ENCODE measurements around the gene ZHX3. TPM values are rescaled to one million over a fixed set of nuclear protein-coding genes. Genes with fewer than 3 reads are reported as not detected.

Gene ZHX3
- total RNA-seq, 3 donors from 2014 or later (not counting 1 experiment from before 2014, with no cell fraction given), result 9.0 to 11.8 (median 10.3) TPM

- H3K4me3 Mint-ChIP-seq, result no peak overlapping the region
- peaks cover 34 to 41% of the 10 kb centered on the region in 2 donors for H3K27me3 Mint-ChIP-seq (ENCODE audit: low read depth in 2 of 2)
- Histone ChIP-seq H3K9me3 (ENCODE audit: control insufficient read depth, insufficient read depth, low read length) (peaks cover under 1% of the 10 kb centered on the region), H3K27me3 (ENCODE audit: control insufficient read depth, insufficient read depth, low read length) (peaks cover 5% of the 10 kb centered on the region), H3K4me1 (ENCODE audit: control insufficient read depth, insufficient read depth, low read length) (no peaks in the 10 kb centered on the region), H3K27ac (ENCODE audit: low read length) (no peak overlapping the region), H3K36me3 (ENCODE audit: control insufficient read depth, insufficient read depth, low read length) (no peaks in the 10 kb centered on the region), H3K4me3 (ENCODE audit: low read length) (no peak overlapping the region)
- no peaks in the 10 kb centered on the region for H3K36me3 Mint-ChIP-seq
- no peaks in the 10 kb centered on the region for H3K9me3 Mint-ChIP-seq
- no peak for DNase-seq
- WGBS (ENCODE audit: insufficient coverage), result 6% methylated on average over 76 of the region's 76 CpGs
- peaks cover 0 to 5% of the 10 kb centered on the region in 2 donors for H3K4me1 Mint-ChIP-seq
- no peak overlapping the region for H3K27ac Mint-ChIP-seq
- TF ChIP-seq CTCF (IDR thresholded peaks at IDR 0.05), result no peak
- no peak for ATAC-seq
- intact Hi-C loops (cut with micrococcal nuclease), result no loop called here
These were observed 48.4 kb upstream of the ZHX3 start for GRCh38 chr20:41365777-41366545.

- no peak overlapping the region for H3K27ac Mint-ChIP-seq
- Histone ChIP-seq H3K27me3 (ENCODE audit: control insufficient read depth, insufficient read depth, low read length) (peaks cover 5% of the 10 kb centered on the region), H3K36me3 (ENCODE audit: control insufficient read depth, insufficient read depth, low read length) (no peaks in the 10 kb centered on the region), H3K4me1 (ENCODE audit: control insufficient read depth, insufficient read depth, low read length) (no peaks in the 10 kb centered on the region), H3K9me3 (ENCODE audit: control insufficient read depth, insufficient read depth, low read length) (no peaks in the 10 kb centered on the region), H3K4me3 (ENCODE audit: low read length) (no peak overlapping the region), H3K27ac (ENCODE audit: low read length) (no peak overlapping the region)
- no peak for DNase-seq
- no peak for TF ChIP-seq CTCF (IDR thresholded peaks at IDR 0.05)
- no peaks in the 10 kb centered on the region for H3K9me3 Mint-ChIP-seq
- no peaks in the 10 kb centered on the region for H3K36me3 Mint-ChIP-seq
- H3K27me3 Mint-ChIP-seq (ENCODE audit: low read depth in 2 of 2), result peaks cover 33 to 40% of the 10 kb centered on the region in 2 donors
- intact Hi-C loops (cut with micrococcal nuclease), result no loop called here
- peaks cover 0 to 5% of the 10 kb centered on the region in 2 donors for H3K4me1 Mint-ChIP-seq
- no peak for ATAC-seq
- no peak overlapping the region for H3K4me3 Mint-ChIP-seq
- WGBS (ENCODE audit: insufficient coverage), result 84% methylated on average over 19 of the region's 19 CpGs
These were observed 47.6 kb upstream of the ZHX3 start for GRCh38 chr20:41364967-41365765.

- no peak for DNase-seq
- H3K36me3 Mint-ChIP-seq, result no peaks in the 10 kb centered on the region
- Histone ChIP-seq H3K9me3 (ENCODE audit: control insufficient read depth, insufficient read depth, low read length) (no peaks in the 10 kb centered on the region), H3K27me3 (ENCODE audit: control insufficient read depth, insufficient read depth, low read length) (peaks cover 5% of the 10 kb centered on the region), H3K4me3 (ENCODE audit: low read length) (no peak overlapping the region), H3K27ac (ENCODE audit: low read length) (no peak overlapping the region), H3K4me1 (ENCODE audit: control insufficient read depth, insufficient read depth, low read length) (no peaks in the 10 kb centered on the region), H3K36me3 (ENCODE audit: control insufficient read depth, insufficient read depth, low read length) (no peaks in the 10 kb centered on the region)
- TF ChIP-seq CTCF (IDR thresholded peaks at IDR 0.05), result no peak
- no peaks in the 10 kb centered on the region for H3K9me3 Mint-ChIP-seq
- ATAC-seq, result no peak
- intact Hi-C loops (cut with micrococcal nuclease), result no loop called here
- no peak overlapping the region for H3K4me3 Mint-ChIP-seq
- peaks cover 0 to 5% of the 10 kb centered on the region in 2 donors for H3K4me1 Mint-ChIP-seq
- WGBS (ENCODE audit: insufficient coverage), result 80% methylated on average over 13 of the region's 13 CpGs
- H3K27ac Mint-ChIP-seq, result no peak overlapping the region
- H3K27me3 Mint-ChIP-seq (ENCODE audit: low read depth in 2 of 2), result peaks cover 25 to 32% of the 10 kb centered on the region in 2 donors
These were observed 46.8 kb upstream of the ZHX3 start for GRCh38 chr20:41364236-41364855.
